NCI-H1105 (cell line): Measurements from ENCODE around the gene EARS2.
"Not testable (repeated sequence)": the region's sequence is repeated elsewhere in the genome, so short reads cannot be mapped to it uniquely, and the experiment has no call there.

Source experiments
- DNase-seq: peaks from one replicate; lab custom pipeline; 2025; lab: John Stamatoyannopoulos, UW

Gene EARS2

GRCh38 chr16:23527961-23528643 lies 29.0 kb downstream of the EARS2 start:
- no peak for DNase-seq

DNA sequence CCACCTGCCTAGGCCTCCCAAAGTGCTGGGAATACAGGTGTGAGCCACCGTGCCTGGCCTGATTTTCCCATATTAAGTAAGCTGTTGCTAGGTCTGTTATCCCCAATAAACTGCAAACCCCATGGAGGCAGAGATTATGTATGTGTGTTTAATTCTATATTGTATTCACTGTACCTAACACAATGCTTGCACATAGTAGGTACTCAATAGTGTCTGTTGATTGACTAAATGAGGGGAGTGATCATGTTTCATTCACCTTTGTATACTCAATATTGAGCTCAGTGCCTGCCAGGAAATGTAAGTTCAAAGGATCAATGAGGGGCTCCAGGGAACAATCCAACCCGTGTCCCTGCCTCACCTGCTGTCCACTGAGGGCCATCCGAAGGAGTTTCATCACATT lies 32.3 kb downstream of the EARS2 start:
- DNase-seq, result no peak

GRCh38 chr16:23523876-23524385 lies 33.2 kb downstream of the EARS2 start:
- no peak for DNase-seq

DNA sequence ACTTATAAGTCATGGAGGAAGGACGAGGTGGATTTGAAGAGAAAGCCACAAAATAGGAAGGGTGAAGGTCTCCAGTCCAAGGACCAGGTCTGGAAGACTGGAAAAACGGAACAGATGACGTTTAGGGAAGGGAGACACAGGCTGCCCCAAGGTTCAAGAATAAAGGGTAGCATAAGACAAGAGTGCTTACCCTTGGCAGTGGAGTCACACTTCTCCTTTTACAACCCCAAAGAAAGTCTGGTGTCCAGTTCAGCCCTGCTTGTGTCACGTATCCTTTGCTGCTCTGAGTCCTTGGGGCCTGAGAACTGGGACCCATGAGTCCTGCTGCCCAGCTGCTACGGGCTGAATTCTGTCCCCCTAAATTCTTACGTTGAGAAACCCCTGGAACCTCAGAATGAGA lies 33.8 kb downstream of the EARS2 start:
- no peak for DNase-seq

GRCh38 chr16:23521965-23522364 lies 35.2 kb downstream of the EARS2 start:
- DNase-seq, result no peak

GRCh38 chr16:23521037-23521743 lies 36.0 kb downstream of the EARS2 start:
- no peak for DNase-seq

DNA sequence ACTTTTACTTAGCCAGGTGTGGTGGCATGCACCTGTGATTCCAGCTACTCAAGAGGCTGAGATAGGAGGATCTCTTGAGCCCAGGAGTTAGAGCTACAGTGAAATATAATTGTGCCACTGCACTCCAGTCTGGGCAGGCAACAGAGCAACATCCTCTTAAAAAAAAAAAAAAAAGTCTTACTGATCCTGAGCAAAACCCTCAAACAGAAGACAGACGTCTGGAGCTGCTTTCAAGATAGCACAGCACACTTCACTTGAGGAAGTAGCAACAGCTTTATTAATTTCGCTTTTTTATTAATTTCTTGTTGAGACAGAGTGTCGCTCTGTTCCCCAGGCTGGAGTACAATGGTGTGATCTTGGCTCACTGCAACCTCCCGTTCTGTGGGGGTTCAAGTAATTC lies 36.6 kb downstream of the EARS2 start:
- DNase-seq, result no peak

DNA sequence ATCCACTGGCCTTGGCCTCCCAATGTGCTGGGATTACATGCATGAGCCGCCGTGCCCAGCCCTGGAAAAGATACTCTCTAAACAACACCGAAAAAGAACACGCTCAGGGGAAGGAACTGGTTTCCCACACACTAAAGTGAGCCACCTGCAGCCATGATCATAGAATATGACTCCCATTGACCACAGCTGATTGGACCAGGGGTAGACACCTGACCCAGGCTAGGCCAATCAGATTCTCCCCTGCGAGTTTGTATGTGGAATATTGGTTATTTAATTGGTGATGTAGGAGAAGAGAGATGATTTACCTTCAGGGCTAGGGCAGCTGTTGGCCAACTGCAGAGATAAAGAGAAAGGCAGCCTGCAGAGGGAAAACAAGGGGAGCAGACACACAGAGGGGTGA lies 37.9 kb downstream of the EARS2 start:
- DNase-seq, result no peak

- DNase-seq, result no peak
Observed at GRCh38 chr16:23518435-23518891, 38.7 kb downstream of the EARS2 start.

DNA sequence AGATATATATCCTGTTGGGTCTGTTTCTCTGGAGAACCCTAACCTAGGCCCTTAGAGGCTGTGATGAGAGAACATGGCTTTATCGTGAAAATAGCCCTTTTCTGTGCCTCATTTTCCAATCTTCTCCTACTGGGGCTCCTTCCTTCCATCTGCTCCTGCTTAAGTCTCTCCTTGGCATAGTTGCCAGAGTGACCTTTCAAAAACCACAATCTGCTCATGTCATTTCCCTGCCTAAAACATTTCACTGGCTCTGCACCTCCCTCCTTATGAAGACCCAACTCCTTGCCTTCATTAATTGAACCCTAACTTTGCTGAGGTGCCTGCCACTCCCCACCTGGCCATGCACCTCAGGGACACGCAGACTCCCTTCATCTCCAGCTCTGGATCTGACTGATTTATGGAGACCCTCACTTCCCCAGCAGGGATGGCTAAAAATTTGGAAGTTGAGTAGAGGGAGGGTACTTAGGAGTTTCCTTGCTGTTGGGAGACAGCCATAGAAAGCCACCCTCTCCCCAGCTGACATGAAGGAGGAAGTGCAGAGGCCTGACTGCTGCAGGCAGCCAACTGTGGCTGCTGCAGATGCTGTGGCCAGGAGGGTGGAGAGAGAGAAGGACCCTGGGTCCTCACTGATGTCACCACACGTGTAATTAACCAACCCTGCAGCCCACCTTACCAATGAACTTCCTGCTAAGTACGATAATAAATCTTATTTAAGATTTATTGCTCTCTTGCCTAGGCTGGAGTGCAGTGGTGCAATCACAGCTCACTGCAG lies 40.6 kb downstream of the EARS2 start:
- no peak for DNase-seq

- DNase-seq, result no peak
Observed at GRCh38 chr16:23515881-23516280, 41.3 kb downstream of the EARS2 start.

- no peak for DNase-seq
Observed at GRCh38 chr16:23514381-23515152, 42.6 kb downstream of the EARS2 start.

- DNase-seq, result no peak
Observed at GRCh38 chr16:23512168-23512695, 44.9 kb downstream of the EARS2 start.

- DNase-seq, result no peak
Observed at GRCh38 chr16:23511731-23512130, 45.4 kb downstream of the EARS2 start.

DNA sequence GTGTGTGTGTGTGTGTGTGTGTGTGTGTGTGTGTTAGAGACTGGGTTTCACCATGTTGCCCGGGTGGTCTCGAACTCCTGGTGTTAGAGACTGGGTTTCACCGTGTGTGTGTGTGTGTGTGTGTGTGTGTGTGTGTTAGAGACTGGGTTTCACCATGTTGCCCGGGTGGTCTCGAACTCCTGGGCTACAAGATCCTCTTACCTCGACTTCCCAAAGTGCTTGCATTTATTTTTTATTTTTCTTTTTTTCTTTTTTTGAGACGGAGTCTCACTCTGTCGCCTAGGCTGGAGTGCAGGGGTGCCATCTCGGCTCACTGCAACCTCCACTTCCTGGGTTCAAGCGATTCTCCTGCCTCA lies 46.3 kb downstream of the EARS2 start:
- DNase-seq, result not testable (repeated sequence)

DNA sequence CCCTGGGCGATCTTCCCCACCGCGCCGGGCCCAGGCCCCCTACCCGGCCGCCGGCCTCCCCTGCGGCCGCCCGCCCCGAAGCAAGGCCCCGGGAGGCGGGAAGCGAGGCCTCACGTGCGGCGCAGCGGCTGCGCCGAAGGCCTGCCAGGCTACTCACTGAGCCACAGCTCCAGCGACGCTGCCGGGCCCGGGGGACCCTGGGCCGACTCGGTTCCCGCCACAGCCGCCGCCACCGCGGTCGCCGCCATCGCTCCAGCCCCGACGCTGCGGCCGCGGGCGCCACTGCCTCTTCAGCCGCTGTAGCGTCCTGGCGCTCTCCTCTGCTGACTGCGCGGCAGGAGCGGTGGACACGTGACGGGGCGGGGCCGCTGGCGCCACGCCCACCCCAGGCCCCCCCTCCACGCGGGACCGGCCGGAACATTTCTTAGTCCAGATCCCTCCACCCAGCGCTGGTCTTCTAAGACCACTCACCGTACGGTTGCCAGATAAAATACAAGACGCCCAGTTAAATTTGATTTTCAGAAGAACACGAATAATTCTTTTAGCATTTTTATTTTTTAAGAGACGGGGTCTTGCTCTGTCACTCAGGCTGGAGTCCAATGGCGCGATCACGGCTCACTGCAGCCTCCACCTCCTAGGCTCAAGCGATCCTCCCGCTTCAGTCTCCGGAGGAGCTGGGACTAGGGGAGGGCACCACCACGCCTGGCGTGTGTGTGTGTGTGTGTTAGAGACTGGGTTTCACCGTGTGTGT lies 46.8 kb downstream of the EARS2 start, which contains the start of gene GGA2:
TSS of gene GGA2 (minus strand) at position 331 of the 751 bp plus-strand sequence. CDS start at position 248, 83 bp downstream.
- DNase-seq, result peak; percentile 63

DNA sequence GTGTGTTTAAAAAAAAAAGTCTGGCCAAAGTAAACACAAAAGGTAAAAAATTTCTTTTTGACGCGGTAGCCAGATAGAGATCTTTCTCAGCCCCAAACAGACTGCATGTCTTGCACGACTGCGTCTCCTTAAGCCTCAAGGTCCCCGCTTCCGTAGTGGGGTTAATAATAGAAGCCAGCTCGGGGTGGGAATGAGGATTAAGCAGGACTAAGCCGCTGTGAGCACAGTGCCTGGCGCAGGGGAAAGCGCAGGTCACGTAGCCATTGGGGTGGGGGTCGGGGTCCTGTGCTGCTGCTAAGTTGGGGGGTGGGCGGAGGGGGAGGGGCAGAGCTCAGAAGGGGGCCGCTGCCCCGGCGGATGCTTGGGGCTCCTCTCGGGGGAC lies 47.4 kb downstream of the EARS2 start:
- no peak for DNase-seq

DNA sequence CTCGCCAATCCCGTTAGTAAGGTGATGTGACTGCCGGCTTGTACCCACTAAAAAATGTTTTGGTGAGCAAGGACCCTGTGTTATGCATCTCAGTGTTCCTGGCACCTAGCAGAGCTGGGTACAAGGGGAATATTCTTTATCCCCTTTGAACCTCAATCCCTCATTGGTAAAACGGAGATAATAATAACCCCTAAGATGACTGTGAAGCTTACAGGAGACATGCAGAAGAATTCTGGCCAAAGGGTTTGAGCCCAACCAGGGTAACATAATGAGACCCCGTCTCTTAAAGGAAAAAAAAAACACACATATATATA lies 47.8 kb downstream of the EARS2 start:
- DNase-seq, result no peak

GRCh38 chr16:23508589-23509440 lies 48.3 kb downstream of the EARS2 start:
- no peak for DNase-seq

GRCh38 chr16:23506606-23506994 lies 50.5 kb downstream of the EARS2 start:
- no peak for DNase-seq
